HepG2 (cell line): Measurements from ENCODE around the gene FLAD1. TPM values are rescaled to one million over a fixed set of nuclear protein-coding genes. Genes with fewer than 3 reads are reported as not detected.

Source experiments
- ARHGAP35 ChIP-seq: sonication (generic); formaldehyde crosslinking; IDR thresholded peaks from 2 replicates; pipeline ENCODE4 v1.9.0; 2022; ENCODE audit warnings: mild to moderate bottlenecking, inconsistent platforms, moderate library complexity, missing genetic modification reagents, borderline replicate concordance
- HMG20B ChIP-seq: conservative IDR thresholded peaks from 2 replicates; pipeline ENCODE4 v1.6.1; 2016; ENCODE audit warnings: missing genetic modification reagents, missing compliant biosample characterization
- IRF2 ChIP-seq: IDR thresholded peaks from 2 replicates; pipeline ENCODE4 v1.6.1; 2018; ENCODE audit warnings: missing genetic modification reagents, missing compliant biosample characterization
- KAT7 ChIP-seq: IDR thresholded peaks from 2 replicates; pipeline ENCODE4 v1.6.1; 2018; ENCODE audit warnings: borderline replicate concordance, missing compliant biosample characterization
- MEIS1 ChIP-seq: sonication (generic); formaldehyde crosslinking; IDR thresholded peaks from 2 replicates; pipeline ENCODE4 v1.9.0; 2021; ENCODE audit warnings: mild to moderate bottlenecking, missing genetic modification reagents, moderate library complexity, borderline replicate concordance
- MTA1 ChIP-seq: sonication (generic); formaldehyde crosslinking; IDR thresholded peaks from 2 replicates; pipeline ENCODE4 v1.4.0; 2020; ENCODE audit warnings: missing genetic modification reagents, mild to moderate bottlenecking, borderline replicate concordance
- NAIF1 ChIP-seq: sonication (generic); formaldehyde crosslinking; IDR thresholded peaks from 2 replicates; pipeline ENCODE4 v1.5.0; 2020; ENCODE audit warnings: mild to moderate bottlenecking, missing genetic modification reagents, borderline replicate concordance
- NFATC3 ChIP-seq: sonication (generic); formaldehyde crosslinking; IDR thresholded peaks from 2 replicates; pipeline ENCODE4 v1.5.1; 2020; ENCODE audit warnings: mild to moderate bottlenecking, missing genetic modification reagents
- ZFP41 ChIP-seq: sonication (generic); formaldehyde crosslinking; IDR thresholded peaks from 2 replicates; pipeline ENCODE4 v1.4.0; 2020; ENCODE audit warnings: mild to moderate bottlenecking, missing genetic modification reagents, borderline replicate concordance
- ZNF138 ChIP-seq: sonication (generic); formaldehyde crosslinking; IDR thresholded peaks from 2 replicates; pipeline ENCODE4 v1.5.0; 2020; ENCODE audit warnings: mild to moderate bottlenecking, low read depth, missing genetic modification reagents
- ZNF234 ChIP-seq: sonication (generic); formaldehyde crosslinking; conservative IDR thresholded peaks from 2 replicates; pipeline ENCODE4 v1.5.1; 2020; ENCODE audit warnings: mild to moderate bottlenecking, missing genetic modification reagents
- ZNF34 ChIP-seq: sonication (generic); formaldehyde crosslinking; IDR thresholded peaks from 2 replicates; pipeline ENCODE4 v1.4.0; 2020; ENCODE audit warnings: mild to moderate bottlenecking, missing genetic modification reagents, borderline replicate concordance
- ZNF496 ChIP-seq: sonication (generic); formaldehyde crosslinking; IDR thresholded peaks from 2 replicates; pipeline ENCODE4 v1.8.1; 2023; ENCODE audit warnings: mild to moderate bottlenecking, moderate library complexity, missing genetic modification reagents; ENCODE audit not compliant: insufficient replicate concordance
- ZNF670 ChIP-seq: sonication (generic); formaldehyde crosslinking; IDR thresholded peaks from 2 replicates; pipeline ENCODE4 v1.8.0; 2022; ENCODE audit warnings: mild to moderate bottlenecking, missing genetic modification reagents, borderline replicate concordance
- ZNF766 ChIP-seq: sonication (generic); formaldehyde crosslinking; IDR thresholded peaks from 2 replicates; pipeline ENCODE4 v1.5.0; 2020; ENCODE audit warnings: missing genetic modification reagents, borderline replicate concordance
- ZNF878 ChIP-seq: sonication (generic); formaldehyde crosslinking; IDR thresholded peaks from 2 replicates; pipeline ENCODE4 v1.8.1; 2023; ENCODE audit warnings: mild to moderate bottlenecking, missing genetic modification reagents, moderate library complexity
- polyA plus RNA-seq, 8 experiments: library from polyadenylated mRNA; depleted of rRNA in 3 of 8; stranded (reverse) in 7 of 8; unstranded in 1 of 8; fragments of >200 nt; fragmentation: Illumina TruSeq in 4 of 8; extraction: Trizol in 4 of 8; gene quantifications; 2 replicates each; pipeline versions ENCODE4 v1.2.1 to v1.2.3, GENCODE V29; 2011 to 2016; ENCODE audit warnings: low read depth in 4 of 8, missing spikeins in 1 of 8, mixed read lengths in 1 of 8; ENCODE audit not compliant: insufficient read depth in 1 of 8
- total RNA-seq, 5 experiments: library from RNA; depleted of rRNA; stranded (reverse); fragments of >200 nt; fragmentation: Illumina TruSeq; extraction: Trizol; gene quantifications; 2 replicates each; pipeline ENCODE4 v1.2.3, GENCODE V29; 2016; ENCODE audit warnings: low read depth in 1 of 5
- TF ChIP-seq, protein P1 (sequence below): sonication (generic); formaldehyde crosslinking; IDR thresholded peaks from 2 replicates; pipeline ENCODE4 v1.5.1; 2020; ENCODE audit warnings: mild to moderate bottlenecking, missing genetic modification reagents, borderline replicate concordance
- TF ChIP-seq, protein P2 (sequence below): sonication (generic); formaldehyde crosslinking; IDR thresholded peaks from 2 replicates; pipeline ENCODE4 v1.5.0; 2020; ENCODE audit warnings: missing genetic modification reagents
- TF ChIP-seq, protein P3 (sequence below): sonication (generic); formaldehyde crosslinking; IDR thresholded peaks from 2 replicates; pipeline ENCODE4 v1.4.0; 2020; ENCODE audit warnings: mild to moderate bottlenecking, missing genetic modification reagents

Gene FLAD1
- total and polyA plus RNA-seq, 2 of the 13 experiments (the other 11 are each of a cell fraction or from before 2014, with no cell fraction given), result 25.9 to 32.8 TPM

DNA sequence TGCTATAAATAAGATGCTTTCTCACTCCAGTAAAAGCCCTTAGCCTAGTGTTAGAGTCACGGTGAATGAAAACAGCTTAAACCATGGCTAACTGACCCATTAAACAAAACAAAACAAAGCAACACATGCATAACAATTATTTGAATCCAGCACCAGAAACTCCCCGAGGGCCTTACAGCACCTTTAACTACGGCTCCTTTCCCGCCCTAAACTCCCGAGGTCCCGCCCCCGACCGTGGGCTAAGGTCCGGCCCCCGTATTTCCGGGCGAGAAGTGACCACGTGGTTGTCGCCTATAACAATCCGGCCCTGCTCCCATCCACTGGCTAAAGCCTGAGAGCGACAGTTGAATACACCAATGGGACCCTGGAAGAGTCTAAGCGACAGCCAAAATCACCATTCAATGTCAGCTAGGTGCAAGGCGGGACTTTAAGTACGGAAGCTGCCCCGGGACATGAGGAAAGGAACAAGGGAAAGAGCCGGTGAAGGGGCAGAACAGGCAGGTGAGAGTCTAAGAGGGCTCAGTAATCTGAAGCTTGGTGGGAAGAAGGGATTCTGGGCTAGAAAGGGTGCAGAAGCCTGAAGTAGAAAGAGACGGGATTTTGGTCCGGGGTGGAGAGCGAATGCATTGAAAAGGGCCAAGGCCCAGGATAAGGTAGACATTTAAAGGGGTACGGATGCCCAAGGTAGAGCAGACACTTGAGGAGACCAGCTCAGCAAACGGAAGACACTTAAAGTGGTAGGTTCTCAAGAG lies at the start of gene FLAD1 (continued):
- TF ChIP-seq ZNF496 (CRISPR knock-in tag), result no peak
- peak; percentile 78 for TF ChIP-seq IRF2 (CRISPR knock-in tag)
- TF ChIP-seq ZNF878 (CRISPR knock-in tag), result peak; percentile 77
- no peak for TF ChIP-seq ZNF138 (CRISPR knock-in tag)
- no peak for TF ChIP-seq ZNF234 (CRISPR knock-in tag)
- no peak for TF ChIP-seq HMG20B (CRISPR knock-in tag)
- no peak for TF ChIP-seq ZNF34 (CRISPR knock-in tag)
- TF ChIP-seq MEIS1 (CRISPR knock-in tag), result no peak
- no peak for TF ChIP-seq MTA1 (CRISPR knock-in tag)
- no peak for TF ChIP-seq ZFP41 (CRISPR knock-in tag)
- TF ChIP-seq ARHGAP35 (CRISPR knock-in tag), result no peak
- TF ChIP-seq ZNF766 (CRISPR knock-in tag), result no peak
- TF ChIP-seq NFATC3, result no peak
- TF ChIP-seq, protein P1, sequence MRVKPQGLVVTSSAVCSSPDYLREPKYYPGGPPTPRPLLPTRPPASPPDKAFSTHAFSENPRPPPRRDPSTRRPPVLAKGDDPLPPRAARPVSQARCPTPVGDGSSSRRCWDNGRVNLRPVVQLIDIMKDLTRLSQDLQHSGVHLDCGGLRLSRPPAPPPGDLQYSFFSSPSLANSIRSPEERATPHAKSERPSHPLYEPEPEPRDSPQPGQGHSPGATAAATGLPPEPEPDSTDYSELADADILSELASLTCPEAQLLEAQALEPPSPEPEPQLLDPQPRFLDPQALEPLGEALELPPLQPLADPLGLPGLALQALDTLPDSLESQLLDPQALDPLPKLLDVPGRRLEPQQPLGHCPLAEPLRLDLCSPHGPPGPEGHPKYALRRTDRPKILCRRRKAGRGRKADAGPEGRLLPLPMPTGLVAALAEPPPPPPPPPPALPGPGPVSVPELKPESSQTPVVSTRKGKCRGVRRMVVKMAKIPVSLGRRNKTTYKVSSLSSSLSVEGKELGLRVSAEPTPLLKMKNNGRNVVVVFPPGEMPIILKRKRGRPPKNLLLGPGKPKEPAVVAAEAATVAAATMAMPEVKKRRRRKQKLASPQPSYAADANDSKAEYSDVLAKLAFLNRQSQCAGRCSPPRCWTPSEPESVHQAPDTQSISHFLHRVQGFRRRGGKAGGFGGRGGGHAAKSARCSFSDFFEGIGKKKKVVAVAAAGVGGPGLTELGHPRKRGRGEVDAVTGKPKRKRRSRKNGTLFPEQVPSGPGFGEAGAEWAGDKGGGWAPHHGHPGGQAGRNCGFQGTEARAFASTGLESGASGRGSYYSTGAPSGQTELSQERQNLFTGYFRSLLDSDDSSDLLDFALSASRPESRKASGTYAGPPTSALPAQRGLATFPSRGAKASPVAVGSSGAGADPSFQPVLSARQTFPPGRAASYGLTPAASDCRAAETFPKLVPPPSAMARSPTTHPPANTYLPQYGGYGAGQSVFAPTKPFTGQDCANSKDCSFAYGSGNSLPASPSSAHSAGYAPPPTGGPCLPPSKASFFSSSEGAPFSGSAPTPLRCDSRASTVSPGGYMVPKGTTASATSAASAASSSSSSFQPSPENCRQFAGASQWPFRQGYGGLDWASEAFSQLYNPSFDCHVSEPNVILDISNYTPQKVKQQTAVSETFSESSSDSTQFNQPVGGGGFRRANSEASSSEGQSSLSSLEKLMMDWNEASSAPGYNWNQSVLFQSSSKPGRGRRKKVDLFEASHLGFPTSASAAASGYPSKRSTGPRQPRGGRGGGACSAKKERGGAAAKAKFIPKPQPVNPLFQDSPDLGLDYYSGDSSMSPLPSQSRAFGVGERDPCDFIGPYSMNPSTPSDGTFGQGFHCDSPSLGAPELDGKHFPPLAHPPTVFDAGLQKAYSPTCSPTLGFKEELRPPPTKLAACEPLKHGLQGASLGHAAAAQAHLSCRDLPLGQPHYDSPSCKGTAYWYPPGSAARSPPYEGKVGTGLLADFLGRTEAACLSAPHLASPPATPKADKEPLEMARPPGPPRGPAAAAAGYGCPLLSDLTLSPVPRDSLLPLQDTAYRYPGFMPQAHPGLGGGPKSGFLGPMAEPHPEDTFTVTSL, result no peak
- TF ChIP-seq NAIF1 (CRISPR knock-in tag), result no peak
- TF ChIP-seq, protein P2, sequence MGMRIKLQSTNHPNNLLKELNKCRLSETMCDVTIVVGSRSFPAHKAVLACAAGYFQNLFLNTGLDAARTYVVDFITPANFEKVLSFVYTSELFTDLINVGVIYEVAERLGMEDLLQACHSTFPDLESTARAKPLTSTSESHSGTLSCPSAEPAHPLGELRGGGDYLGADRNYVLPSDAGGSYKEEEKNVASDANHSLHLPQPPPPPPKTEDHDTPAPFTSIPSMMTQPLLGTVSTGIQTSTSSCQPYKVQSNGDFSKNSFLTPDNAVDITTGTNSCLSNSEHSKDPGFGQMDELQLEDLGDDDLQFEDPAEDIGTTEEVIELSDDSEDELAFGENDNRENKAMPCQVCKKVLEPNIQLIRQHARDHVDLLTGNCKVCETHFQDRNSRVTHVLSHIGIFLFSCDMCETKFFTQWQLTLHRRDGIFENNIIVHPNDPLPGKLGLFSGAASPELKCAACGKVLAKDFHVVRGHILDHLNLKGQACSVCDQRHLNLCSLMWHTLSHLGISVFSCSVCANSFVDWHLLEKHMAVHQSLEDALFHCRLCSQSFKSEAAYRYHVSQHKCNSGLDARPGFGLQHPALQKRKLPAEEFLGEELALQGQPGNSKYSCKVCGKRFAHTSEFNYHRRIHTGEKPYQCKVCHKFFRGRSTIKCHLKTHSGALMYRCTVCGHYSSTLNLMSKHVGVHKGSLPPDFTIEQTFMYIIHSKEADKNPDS, result no peak
- TF ChIP-seq ZNF670 (CRISPR knock-in tag), result no peak
- TF ChIP-seq, protein P3, sequence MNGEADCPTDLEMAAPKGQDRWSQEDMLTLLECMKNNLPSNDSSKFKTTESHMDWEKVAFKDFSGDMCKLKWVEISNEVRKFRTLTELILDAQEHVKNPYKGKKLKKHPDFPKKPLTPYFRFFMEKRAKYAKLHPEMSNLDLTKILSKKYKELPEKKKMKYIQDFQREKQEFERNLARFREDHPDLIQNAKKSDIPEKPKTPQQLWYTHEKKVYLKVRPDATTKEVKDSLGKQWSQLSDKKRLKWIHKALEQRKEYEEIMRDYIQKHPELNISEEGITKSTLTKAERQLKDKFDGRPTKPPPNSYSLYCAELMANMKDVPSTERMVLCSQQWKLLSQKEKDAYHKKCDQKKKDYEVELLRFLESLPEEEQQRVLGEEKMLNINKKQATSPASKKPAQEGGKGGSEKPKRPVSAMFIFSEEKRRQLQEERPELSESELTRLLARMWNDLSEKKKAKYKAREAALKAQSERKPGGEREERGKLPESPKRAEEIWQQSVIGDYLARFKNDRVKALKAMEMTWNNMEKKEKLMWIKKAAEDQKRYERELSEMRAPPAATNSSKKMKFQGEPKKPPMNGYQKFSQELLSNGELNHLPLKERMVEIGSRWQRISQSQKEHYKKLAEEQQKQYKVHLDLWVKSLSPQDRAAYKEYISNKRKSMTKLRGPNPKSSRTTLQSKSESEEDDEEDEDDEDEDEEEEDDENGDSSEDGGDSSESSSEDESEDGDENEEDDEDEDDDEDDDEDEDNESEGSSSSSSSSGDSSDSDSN (CRISPR knock-in tag), result no peak
- TF ChIP-seq KAT7 (CRISPR knock-in tag), result 0 out of 2 replicates have a peak, but pooled peaks have one; percentile 34
